Endothelial cell of umbilical vein (primary cell): Measurements from ENCODE around the gene COL21A1. TPM values are rescaled to one million over a fixed set of nuclear protein-coding genes. Genes with fewer than 3 reads are reported as not detected.
A peak's percentile ranks its signal among the peaks of the same experiment; 100 is the strongest.

Source experiments
- BruUV-seq: library from RNA; stranded (reverse); fragments of 400-500 nt; replicated peaks from 2 replicates; lab custom pipeline; 2021; lab: Mats Ljungman, UMichigan
- CTCF ChIA-PET: fragments of 300-600, 350-600 bp; sonication (Branson Sonifier 250); formaldehyde crosslinking; loops from one replicate; lab custom pipeline; 2021; ENCODE audit warnings: antibody characterized with exemption, inconsistent platforms; lab: Charles Lee
- POLR2A ChIA-PET: fragments of 300-600, 350-600 bp; sonication (Branson Sonifier 250); formaldehyde crosslinking; loops from one replicate; lab custom pipeline; 2021; ENCODE audit warnings: antibody characterized with exemption, inconsistent platforms; lab: Charles Lee
- DNase-seq: peaks from one replicate; pipeline ENCODE4 v3.0.0-alpha.2; 2011; ENCODE audit warnings: low read depth, low spot score
- FAIRE-seq: peaks from 2 replicates; lab custom pipeline; 2011; peaks lifted over from hg19 to GRCh38; lab: Jason Lieb, UNC
- H2AFZ ChIP-seq: 2 replicates; pipeline ENCODE4 v1.6.0; 2012; ENCODE audit warnings: low read depth, low read length, control low read depth, inconsistent platforms
- H3K27ac ChIP-seq: 2 replicates; pipeline ENCODE4 v1.5.1; 2011; ENCODE audit warnings: low read depth, mild to moderate bottlenecking, control low read depth, low read length, moderate library complexity; ENCODE audit not compliant: insufficient read depth
- H3K27me3 ChIP-seq, 2 experiments: 2 replicates each; pipeline versions ENCODE4 v1.6.0 to v1.6.1; 2011; ENCODE audit warnings: low read length in 2 of 2, mixed read lengths in 1 of 2; ENCODE audit not compliant: control insufficient read depth in 2 of 2, insufficient read depth in 2 of 2
- H3K36me3 ChIP-seq, 2 experiments: 2 replicates in 1 of 2; 3 replicates in 1 of 2; pipeline ENCODE4 v1.5.1; 2011; ENCODE audit warnings: low read length in 2 of 2, mild to moderate bottlenecking in 1 of 2, moderate library complexity in 1 of 2; ENCODE audit not compliant: control insufficient read depth in 2 of 2, insufficient read depth in 2 of 2; ENCODE audit errors: extremely low read depth in 1 of 2
- H3K4me1 ChIP-seq: 3 replicates; pipeline ENCODE4 v1.5.1; 2011; ENCODE audit warnings: mild to moderate bottlenecking, low read length; ENCODE audit not compliant: control insufficient read depth, insufficient read depth; ENCODE audit errors: extremely low read depth
- H3K4me2 ChIP-seq: 2 replicates; pipeline ENCODE4 v1.6.1; 2011; ENCODE audit warnings: low read length, control low read depth, mixed read lengths; ENCODE audit not compliant: insufficient read depth
- H3K4me3 ChIP-seq, 3 experiments: fragments of 200-600 bp in 1 of 3; sonication (generic), shearing (Covaris generic) in 1 of 3; replicated peaks in 1 of 3; 2 replicates each; pipeline ENCODE4 v1.5.1; 2011 to 2016; ENCODE audit warnings: control low read depth in 3 of 3, low read length in 3 of 3, mild to moderate bottlenecking in 2 of 3, inconsistent platforms in 1 of 3, low read depth in 1 of 3, moderate library complexity in 1 of 3; ENCODE audit not compliant: insufficient read depth in 1 of 3
- H3K79me2 ChIP-seq: 2 replicates; pipeline ENCODE4 v1.6.0; 2012; ENCODE audit warnings: low read length, inconsistent platforms; ENCODE audit not compliant: control insufficient read depth, insufficient read depth
- H3K9ac ChIP-seq: replicated peaks from 2 replicates; pipeline ENCODE3; 2011; ENCODE audit warnings: low read length, control low read depth; ENCODE audit not compliant: insufficient read depth; ENCODE audit errors: extremely low read depth
- H3K9me1 ChIP-seq: replicated peaks from 3 replicates; pipeline ENCODE4 v1.6.0; 2011; ENCODE audit warnings: mild to moderate bottlenecking, low read length; ENCODE audit not compliant: control insufficient read depth, insufficient read depth; ENCODE audit errors: extremely low read depth
- H3K9me3 ChIP-seq: replicated peaks from 2 replicates; pipeline ENCODE4 v1.5.1; 2012; ENCODE audit warnings: low read length, inconsistent platforms; ENCODE audit not compliant: control insufficient read depth, insufficient read depth
- H4K20me1 ChIP-seq: replicated peaks from 2 replicates; pipeline ENCODE3; 2011; ENCODE audit warnings: mild to moderate bottlenecking, low read length; ENCODE audit not compliant: control insufficient read depth, insufficient read depth; ENCODE audit errors: extremely low read depth
- EZH2 ChIP-seq: IDR thresholded peaks from 2 replicates; pipeline ENCODE4 v1.6.1; 2012; ENCODE audit warnings: borderline replicate concordance, low read depth, mild to moderate bottlenecking, moderate library complexity, low read length, inconsistent platforms; ENCODE audit not compliant: severe bottlenecking
- FOS ChIP-seq: IDR thresholded peaks from 2 replicates; pipeline ENCODE4 v1.6.1; 2011; ENCODE audit warnings: mild to moderate bottlenecking, low read length, moderate library complexity, borderline replicate concordance; ENCODE audit not compliant: insufficient read depth
- MAX ChIP-seq: IDR thresholded peaks from 2 replicates; pipeline ENCODE4 v1.6.1; 2011; ENCODE audit not compliant: insufficient read depth, insufficient read length
- POLR2A ChIP-seq: IDR thresholded peaks from 2 replicates; pipeline ENCODE4 v1.6.1; 2012; ENCODE audit warnings: low read depth, mild to moderate bottlenecking, control low read depth, low read length
- dilution Hi-C: fragments of 300-500 bp; cut with MboI; formaldehyde crosslinking; loops from one replicate; pipeline ENCODE4 v1.15.0; 2019; ENCODE audit warnings: low sequenced_read_pairs; ENCODE audit not compliant: extremely low pct_ligation_motif_present
- intact Hi-C: fragments of 100-400 bp; cut with micrococcal nuclease; formaldehyde crosslinking; loops from one replicate; pipeline ENCODE4 v1.10.0; 2022
- polyA plus RNA-seq, 4 experiments: library from polyadenylated mRNA; depleted of rRNA in 3 of 4; stranded (reverse) in 3 of 4; unstranded in 1 of 4; fragments of >200 nt; gene quantifications; 2 replicates each; pipeline versions ENCODE4 v1.2.1 to v1.2.3, GENCODE V29; 2011 to 2012; ENCODE audit warnings: missing spikeins in 1 of 4
- total RNA-seq: library from RNA; stranded (reverse); gene quantifications from 2 replicates; pipeline ENCODE4 v1.2.3, GENCODE V29; 2021

The COL21A1 gene
- total and polyA plus RNA-seq, 2 donors (not counting 3 experiments of a cell fraction or from before 2014, with no cell fraction given): 0.22 to 1.4 TPM

GRCh38 chr6:56199956-56200355 is 47.4 kb downstream of the COL21A1 start:
- Histone ChIP-seq H3K4me3 (no peak overlapping the region), H3K27me3 (no peaks in the 10 kb centered on the region), H4K20me1 (no peaks in the 10 kb centered on the region), H3K36me3 (no peaks in the 10 kb centered on the region), H3K79me2 (no peaks in the 10 kb centered on the region), H3K4me1 (no peaks in the 10 kb centered on the region), H3K4me2 (no peak overlapping the region), H2AFZ (no peak overlapping the region), H3K9me1 (no peaks in the 10 kb centered on the region), H3K9ac (no peak overlapping the region), H3K9me3 (no peaks in the 10 kb centered on the region), H3K27ac (no peak overlapping the region)
- intact Hi-C loops: no loop called here
- TF ChIP-seq POLR2A (no peak), FOS (no peak)
- DNase-seq (no peak), FAIRE-seq (no peak)
- dilution Hi-C loops: no loop called here
- ChIA-PET CTCF (no interaction called here), POLR2A (no interaction called here)
- no TSS peak for BruUV-seq

GRCh38 chr6:56193846-56194245 is 53.5 kb downstream of the COL21A1 start:
- H3K9me3 ChIP-seq: no peaks in the 10 kb centered on the region
- BruUV-seq: no TSS peak
- no peaks in the 10 kb centered on the region for H3K79me2 ChIP-seq
- DNase-seq (no peak), FAIRE-seq (no peak)
- H3K27ac ChIP-seq: no peak overlapping the region
- ChIA-PET CTCF (no interaction called here), POLR2A (no interaction called here)
- H4K20me1 ChIP-seq: no peaks in the 10 kb centered on the region
- TF ChIP-seq MAX: no peak
- peak; percentile 15 for TF ChIP-seq FOS
- no peak for TF ChIP-seq EZH2
- H2AFZ ChIP-seq: no peak overlapping the region
- no peaks in the 10 kb centered on the region for H3K4me1 ChIP-seq
- intact Hi-C loops: no loop called here
- H3K9ac ChIP-seq: no peak overlapping the region
- H3K4me3 ChIP-seq: no peak overlapping the region
- H3K4me2 ChIP-seq: no peak overlapping the region
- dilution Hi-C loops: no loop called here
- no peaks in the 10 kb centered on the region for H3K9me1 ChIP-seq
- no peaks in the 10 kb centered on the region for H3K36me3 ChIP-seq
- no peaks in the 10 kb centered on the region for H3K27me3 ChIP-seq
